K562 (cell line): ENCODE measurements around the gene FRK. TPM values are rescaled to one million over a fixed set of nuclear protein-coding genes. Genes with fewer than 3 reads are reported as not detected.

ENCODE experiments used
- ARHGAP35 ChIP-seq: fragments of 450-650 bp; IDR thresholded peaks from 2 replicates; pipeline ENCODE4 v1.6.1; 2018; ENCODE audit not compliant: partially characterized antibody
- NCOA2 ChIP-seq, 2 experiments: fragments of 450-650 bp; IDR thresholded peaks; 2 replicates each; pipeline ENCODE4 v1.6.1; 2018; ENCODE audit warnings: mild to moderate bottlenecking in 2 of 2, moderate library complexity in 1 of 2; ENCODE audit not compliant: partially characterized antibody in 2 of 2
- PYGO2 ChIP-seq: fragments of 450-650 bp; IDR thresholded peaks from 2 replicates; pipeline ENCODE4 v1.6.1; 2016; ENCODE audit warnings: mild to moderate bottlenecking, missing genetic modification characterization, moderate library complexity, missing compliant biosample characterization
- SMARCA4 ChIP-seq: fragments of 450-650 bp; IDR thresholded peaks from 2 replicates; pipeline ENCODE4 v1.6.1; 2016
- SRSF1 ChIP-seq: fragments of 200-400 bp; formaldehyde crosslinking; IDR thresholded peaks from 2 replicates; pipeline ENCODE4 v1.6.1; 2017; ENCODE audit warnings: mild to moderate bottlenecking, low read depth, low read length, moderate library complexity
- YBX1 ChIP-seq: fragments of 450-650 bp; IDR thresholded peaks from 2 replicates; pipeline ENCODE4 v1.7.1; 2016; ENCODE audit warnings: mild to moderate bottlenecking
- ZNF263 ChIP-seq: sonication (generic); formaldehyde crosslinking; IDR thresholded peaks from 2 replicates; pipeline ENCODE4 v1.8.0; 2022; ENCODE audit warnings: mild to moderate bottlenecking, missing genetic modification reagents, borderline replicate concordance
- polyA plus RNA-seq, 8 experiments: library from polyadenylated mRNA; depleted of rRNA in 4 of 8; stranded (reverse) in 5 of 8; unstranded in 3 of 8; fragments of >200 nt; fragmentation: Nextera tagmentation in 2 of 8; fragmentation: Illumina TruSeq in 1 of 8; extraction: Ambion mirVana in 2 of 8; extraction: Trizol in 1 of 8; gene quantifications; 2 replicates each; pipeline versions ENCODE4 v1.2.1 to v1.2.3, GENCODE V29; 2011 to 2014; ENCODE audit warnings: inconsistent platforms in 1 of 8, missing spikeins in 1 of 8
- total RNA-seq, 7 experiments: library from RNA; depleted of rRNA in 6 of 7; stranded (reverse); fragments of >200 nt in 6 of 7; fragmentation: Illumina TruSeq in 2 of 7; extraction: Trizol in 2 of 7; gene quantifications; 2 replicates each; pipeline versions ENCODE4 v1.2.1 to v1.2.3, GENCODE V29; 2011 to 2021; ENCODE audit warnings: low replicate concordance in 1 of 7
- TF ChIP-seq, protein P1 (sequence below): sonication (generic); formaldehyde crosslinking; IDR thresholded peaks from 2 replicates; pipeline ENCODE4 v1.8.0; 2022; ENCODE audit warnings: missing genetic modification reagents, mild to moderate bottlenecking, borderline replicate concordance
- TF ChIP-seq, protein P2 (sequence below): sonication (generic); formaldehyde crosslinking; IDR thresholded peaks from 2 replicates; pipeline ENCODE4 v1.8.0; 2022; ENCODE audit warnings: missing genetic modification reagents, mild to moderate bottlenecking, moderate library complexity, borderline replicate concordance
- TF ChIP-seq, protein P3 (sequence below), 2 experiments: fragments of 450-650 bp; IDR thresholded peaks; 2 replicates each; pipeline ENCODE4 v1.6.1; 2018; ENCODE audit warnings: mild to moderate bottlenecking in 2 of 2, low read depth in 1 of 2; ENCODE audit not compliant: partially characterized antibody in 2 of 2

FRK gene
- total and polyA plus RNA-seq, 9 of the 15 experiments (the other 6 are each of a cell fraction or from before 2014, with no cell fraction given) = 0.01 to 0.29 (median 0.09) TPM

DNA sequence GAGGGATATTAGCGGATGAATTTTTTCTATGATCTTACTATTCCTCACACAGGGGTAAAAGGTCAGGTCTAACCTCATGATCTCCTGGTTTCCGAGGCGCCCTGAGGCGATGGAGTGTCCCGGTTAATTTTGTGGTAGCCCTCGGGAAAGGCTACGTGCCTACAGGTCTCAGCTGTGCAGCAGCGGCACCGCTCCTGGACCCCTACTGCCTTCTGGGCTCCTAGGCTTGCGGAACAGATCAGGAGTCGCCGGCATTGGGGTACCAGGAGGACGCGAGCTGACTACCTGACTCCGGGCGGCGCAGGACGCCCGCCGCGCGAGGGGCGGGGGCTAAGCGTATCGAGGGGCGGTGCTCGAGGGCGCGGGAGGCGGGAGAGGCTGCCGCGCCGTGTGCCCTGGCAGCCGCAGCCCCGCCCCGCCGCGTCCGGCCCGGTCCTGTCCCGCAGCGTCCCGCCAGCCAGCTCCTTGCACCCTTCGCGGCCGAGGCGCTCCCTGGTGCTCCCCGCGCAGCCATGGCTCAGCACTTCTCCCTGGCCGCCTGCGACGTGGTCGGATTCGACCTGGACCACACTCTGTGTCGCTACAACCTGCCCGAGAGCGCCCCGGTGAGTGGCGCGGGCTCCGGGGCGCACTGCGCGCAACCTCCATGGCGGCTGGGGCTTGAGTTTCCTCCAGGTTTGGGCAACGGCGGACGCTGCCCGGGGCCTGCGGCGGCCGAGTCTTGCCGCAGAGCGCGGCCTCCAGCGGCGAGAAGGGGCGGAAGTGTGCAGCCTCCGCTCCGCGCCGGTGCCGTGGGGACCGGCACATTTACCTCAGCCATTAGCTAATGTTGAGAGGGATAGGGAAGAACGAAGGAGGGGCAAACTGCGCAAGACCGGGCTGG, 40.0 kb upstream of the FRK start, which contains the start of gene NT5DC1 (continued):
- TF ChIP-seq, protein P1, sequence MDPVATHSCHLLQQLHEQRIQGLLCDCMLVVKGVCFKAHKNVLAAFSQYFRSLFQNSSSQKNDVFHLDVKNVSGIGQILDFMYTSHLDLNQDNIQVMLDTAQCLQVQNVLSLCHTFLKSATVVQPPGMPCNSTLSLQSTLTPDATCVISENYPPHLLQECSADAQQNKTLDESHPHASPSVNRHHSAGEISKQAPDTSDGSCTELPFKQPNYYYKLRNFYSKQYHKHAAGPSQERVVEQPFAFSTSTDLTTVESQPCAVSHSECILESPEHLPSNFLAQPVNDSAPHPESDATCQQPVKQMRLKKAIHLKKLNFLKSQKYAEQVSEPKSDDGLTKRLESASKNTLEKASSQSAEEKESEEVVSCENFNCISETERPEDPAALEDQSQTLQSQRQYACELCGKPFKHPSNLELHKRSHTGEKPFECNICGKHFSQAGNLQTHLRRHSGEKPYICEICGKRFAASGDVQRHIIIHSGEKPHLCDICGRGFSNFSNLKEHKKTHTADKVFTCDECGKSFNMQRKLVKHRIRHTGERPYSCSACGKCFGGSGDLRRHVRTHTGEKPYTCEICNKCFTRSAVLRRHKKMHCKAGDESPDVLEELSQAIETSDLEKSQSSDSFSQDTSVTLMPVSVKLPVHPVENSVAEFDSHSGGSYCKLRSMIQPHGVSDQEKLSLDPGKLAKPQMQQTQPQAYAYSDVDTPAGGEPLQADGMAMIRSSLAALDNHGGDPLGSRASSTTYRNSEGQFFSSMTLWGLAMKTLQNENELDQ (CRISPR knock-in tag) = no peak
- TF ChIP-seq SRSF1 (no peak), YBX1 (no peak), PYGO2 (no peak), ZNF263 (CRISPR knock-in tag) (peak; percentile 91), NCOA2 (IDR thresholded peaks at IDR 0.05; ENCODE audit: partially characterized antibody in 2 of 2) (no peak), ARHGAP35 (no peak), SMARCA4 (no peak)
- TF ChIP-seq, protein P2, sequence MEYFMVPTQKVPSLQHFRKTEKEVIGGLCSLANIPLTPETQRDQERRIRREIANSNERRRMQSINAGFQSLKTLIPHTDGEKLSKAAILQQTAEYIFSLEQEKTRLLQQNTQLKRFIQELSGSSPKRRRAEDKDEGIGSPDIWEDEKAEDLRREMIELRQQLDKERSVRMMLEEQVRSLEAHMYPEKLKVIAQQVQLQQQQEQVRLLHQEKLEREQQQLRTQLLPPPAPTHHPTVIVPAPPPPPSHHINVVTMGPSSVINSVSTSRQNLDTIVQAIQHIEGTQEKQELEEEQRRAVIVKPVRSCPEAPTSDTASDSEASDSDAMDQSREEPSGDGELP (CRISPR knock-in tag) = no peak
- TF ChIP-seq, protein P3, sequence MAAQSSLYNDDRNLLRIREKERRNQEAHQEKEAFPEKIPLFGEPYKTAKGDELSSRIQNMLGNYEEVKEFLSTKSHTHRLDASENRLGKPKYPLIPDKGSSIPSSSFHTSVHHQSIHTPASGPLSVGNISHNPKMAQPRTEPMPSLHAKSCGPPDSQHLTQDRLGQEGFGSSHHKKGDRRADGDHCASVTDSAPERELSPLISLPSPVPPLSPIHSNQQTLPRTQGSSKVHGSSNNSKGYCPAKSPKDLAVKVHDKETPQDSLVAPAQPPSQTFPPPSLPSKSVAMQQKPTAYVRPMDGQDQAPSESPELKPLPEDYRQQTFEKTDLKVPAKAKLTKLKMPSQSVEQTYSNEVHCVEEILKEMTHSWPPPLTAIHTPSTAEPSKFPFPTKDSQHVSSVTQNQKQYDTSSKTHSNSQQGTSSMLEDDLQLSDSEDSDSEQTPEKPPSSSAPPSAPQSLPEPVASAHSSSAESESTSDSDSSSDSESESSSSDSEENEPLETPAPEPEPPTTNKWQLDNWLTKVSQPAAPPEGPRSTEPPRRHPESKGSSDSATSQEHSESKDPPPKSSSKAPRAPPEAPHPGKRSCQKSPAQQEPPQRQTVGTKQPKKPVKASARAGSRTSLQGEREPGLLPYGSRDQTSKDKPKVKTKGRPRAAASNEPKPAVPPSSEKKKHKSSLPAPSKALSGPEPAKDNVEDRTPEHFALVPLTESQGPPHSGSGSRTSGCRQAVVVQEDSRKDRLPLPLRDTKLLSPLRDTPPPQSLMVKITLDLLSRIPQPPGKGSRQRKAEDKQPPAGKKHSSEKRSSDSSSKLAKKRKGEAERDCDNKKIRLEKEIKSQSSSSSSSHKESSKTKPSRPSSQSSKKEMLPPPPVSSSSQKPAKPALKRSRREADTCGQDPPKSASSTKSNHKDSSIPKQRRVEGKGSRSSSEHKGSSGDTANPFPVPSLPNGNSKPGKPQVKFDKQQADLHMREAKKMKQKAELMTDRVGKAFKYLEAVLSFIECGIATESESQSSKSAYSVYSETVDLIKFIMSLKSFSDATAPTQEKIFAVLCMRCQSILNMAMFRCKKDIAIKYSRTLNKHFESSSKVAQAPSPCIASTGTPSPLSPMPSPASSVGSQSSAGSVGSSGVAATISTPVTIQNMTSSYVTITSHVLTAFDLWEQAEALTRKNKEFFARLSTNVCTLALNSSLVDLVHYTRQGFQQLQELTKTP (IDR thresholded peaks at IDR 0.05; ENCODE audit: low read depth in 1 of 2, partially characterized antibody in 2 of 2) = no peak
